HG03159 (cell line): ENCODE results near the gene PCDH18.
"Not testable (repeated sequence)": the region's sequence is repeated elsewhere in the genome, so short reads cannot be mapped to it uniquely, and the experiment has no call there.

Experiments used
- ATAC-seq: cut with Tn5 transposase; IDR thresholded peaks from one replicate; pipeline ENCODE4 v1.9.1; 2021; ENCODE audit warnings: mild to moderate bottlenecking, moderate library complexity; ENCODE audit not compliant: unreplicated experiment

Gene PCDH18

DNA sequence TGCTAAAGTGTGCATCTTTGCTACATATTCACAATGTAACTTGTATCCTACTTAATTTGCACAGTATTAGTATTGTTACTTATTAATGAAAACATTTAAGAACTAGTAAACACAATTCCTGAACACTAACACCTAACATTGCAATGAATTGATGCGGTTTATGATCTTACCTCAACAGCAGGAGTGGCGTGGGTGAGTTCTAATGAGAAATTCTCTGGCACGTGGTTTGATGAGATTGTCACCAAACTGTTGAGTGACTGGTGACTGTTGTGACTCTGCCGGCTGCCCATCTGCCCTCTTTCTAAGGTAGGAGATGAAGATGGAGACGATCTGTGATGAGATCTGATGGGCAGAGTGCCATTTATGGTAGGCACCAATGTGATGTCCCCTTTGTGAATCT, 2.9 kb downstream of the PCDH18 start:
- no peak for ATAC-seq

DNA sequence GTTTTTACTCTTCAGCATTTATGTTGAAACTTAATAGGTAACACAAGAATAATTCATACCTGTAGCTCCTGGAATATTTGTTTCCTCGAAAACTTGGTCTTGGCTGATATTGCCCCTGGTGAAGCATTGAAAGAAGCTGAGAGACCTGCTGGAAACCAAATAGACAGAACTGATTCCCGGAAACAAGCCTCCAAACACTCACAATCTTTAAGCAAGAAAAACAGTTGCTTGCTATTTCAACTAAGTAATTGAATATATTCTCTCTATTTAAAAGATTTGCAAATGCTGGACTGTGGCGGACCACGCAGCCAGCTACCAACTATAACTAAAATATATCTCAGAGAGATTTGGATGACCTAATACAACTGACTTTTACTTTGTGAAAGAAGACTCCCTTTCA, 3.6 kb downstream of the PCDH18 start:
- no peak for ATAC-seq

DNA sequence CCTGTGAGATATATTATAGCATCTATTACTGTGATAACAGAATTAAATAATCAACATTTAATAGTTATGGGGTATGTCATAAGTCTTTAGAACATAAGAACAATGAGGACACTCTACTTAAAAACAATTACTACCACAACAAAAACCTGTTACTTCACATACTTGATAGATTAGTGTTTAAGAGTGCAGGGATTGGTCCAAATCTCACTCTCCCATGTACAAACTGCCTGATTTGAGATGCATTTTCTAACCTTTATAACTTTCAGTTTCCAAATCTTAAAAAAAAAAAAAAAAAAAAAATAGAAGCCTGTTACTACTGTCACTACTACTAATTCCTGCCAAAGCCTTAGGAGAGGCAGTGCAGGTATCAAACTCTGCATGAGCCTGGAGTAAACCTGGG, 5.6 kb downstream of the PCDH18 start:
- ATAC-seq, result no peak

DNA sequence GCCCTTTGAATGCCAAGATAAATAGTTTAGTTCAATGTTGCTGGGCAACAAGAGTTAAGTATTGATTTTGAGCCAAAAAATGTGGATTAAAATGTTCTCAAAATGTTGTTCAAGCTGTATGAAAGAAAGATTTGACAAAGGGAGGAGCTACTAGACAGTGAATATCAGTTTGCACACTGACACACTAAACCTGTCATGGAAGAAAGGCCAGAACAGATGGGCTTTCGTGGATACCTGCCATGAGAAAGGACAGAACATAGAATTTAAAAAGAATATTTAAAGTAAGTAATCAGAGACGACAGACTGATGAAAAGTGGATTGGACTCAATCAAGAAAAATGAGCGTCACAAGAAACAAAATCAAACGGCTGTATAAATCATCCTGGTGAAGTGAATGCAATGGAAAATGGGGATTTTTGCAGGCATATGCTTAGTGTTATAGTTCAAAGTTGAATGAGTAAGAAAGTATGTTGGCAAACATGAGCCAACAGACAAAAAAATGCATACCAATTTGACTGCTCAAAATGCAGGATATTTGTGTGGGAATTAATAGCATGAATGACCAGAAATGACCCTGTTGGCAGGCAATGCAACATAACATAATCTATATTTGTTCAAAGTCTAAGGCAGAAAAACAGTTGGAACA, 7.4 kb downstream of the PCDH18 start:
- ATAC-seq, result no peak

DNA sequence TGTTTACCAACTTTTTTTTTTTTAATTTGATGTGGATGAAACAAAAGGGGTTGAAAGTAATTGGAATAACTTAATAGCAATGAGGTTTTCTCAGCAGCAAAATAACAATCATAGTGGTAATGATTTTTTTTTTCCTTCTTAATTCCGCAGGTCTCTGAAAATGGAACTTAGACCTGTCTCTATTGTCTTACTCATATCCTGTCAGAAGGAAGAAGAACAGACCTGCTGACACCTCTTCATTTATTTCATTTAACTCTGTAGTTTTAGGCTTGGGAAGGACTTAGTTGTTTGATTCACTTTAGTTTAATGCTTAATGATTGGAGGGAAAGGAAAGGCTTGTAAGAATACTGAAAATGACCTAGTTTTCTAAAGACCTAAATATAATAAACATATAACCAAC, 9.0 kb downstream of the PCDH18 start:
- ATAC-seq, result no peak

DNA sequence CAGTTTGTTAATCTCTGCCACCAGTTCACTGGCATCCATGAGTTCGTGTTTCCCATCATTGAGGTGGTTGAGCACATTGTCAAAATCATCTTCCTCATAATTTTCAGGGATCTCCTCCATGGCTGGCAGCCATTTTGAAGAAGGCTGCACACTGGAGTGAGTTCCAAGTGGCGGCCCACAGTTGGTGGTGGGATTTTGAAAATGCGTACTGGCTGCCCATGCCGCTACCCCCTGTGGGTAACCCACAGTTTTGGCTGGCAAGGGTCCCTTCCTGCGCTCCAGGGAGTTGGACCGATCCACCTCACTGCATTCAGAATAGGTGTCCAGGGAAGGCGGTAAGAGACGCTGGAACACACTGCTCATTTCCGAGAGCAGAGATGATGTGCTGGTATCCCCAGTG, 11.2 kb downstream of the PCDH18 start:
- ATAC-seq, result no peak

DNA sequence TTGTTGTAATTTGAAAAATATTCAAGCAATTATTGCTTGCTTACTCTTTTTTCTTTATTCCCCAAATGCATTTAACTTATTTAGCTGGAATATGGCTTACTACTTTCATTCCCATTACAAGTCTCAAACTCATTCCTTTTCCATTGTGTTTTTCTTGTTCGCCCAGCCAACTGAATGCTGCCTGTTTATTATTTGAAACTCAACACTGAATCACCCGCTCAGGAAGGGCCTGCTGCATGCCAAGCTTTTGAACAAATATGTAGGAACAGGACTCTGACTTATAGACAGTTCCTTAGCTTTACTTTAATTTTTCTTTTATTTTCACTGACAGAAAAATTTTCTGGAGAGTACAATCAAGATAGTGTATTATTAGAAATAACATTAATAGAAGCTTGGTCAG, 12.9 kb downstream of the PCDH18 start:
- no peak for ATAC-seq

DNA sequence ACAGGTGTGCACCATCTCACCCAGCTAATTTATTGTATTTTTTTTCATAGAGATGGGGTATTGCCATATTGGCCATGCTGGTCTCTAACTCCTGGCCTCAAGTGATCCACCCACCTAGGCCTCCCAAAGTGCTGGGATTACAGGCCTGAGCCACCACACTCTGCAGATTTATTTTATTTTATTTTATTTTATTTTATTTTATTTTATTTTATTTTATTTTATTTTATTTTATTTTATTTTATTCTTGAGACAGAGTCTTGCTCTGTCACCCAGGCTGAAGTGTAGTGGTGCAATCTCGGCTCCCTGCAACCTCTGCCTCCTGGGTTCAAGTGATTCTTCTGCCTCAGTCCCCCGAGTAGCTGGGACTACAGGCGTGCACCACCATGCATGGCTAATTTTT, 15.0 kb downstream of the PCDH18 start:
- ATAC-seq, result not testable (repeated sequence)

DNA sequence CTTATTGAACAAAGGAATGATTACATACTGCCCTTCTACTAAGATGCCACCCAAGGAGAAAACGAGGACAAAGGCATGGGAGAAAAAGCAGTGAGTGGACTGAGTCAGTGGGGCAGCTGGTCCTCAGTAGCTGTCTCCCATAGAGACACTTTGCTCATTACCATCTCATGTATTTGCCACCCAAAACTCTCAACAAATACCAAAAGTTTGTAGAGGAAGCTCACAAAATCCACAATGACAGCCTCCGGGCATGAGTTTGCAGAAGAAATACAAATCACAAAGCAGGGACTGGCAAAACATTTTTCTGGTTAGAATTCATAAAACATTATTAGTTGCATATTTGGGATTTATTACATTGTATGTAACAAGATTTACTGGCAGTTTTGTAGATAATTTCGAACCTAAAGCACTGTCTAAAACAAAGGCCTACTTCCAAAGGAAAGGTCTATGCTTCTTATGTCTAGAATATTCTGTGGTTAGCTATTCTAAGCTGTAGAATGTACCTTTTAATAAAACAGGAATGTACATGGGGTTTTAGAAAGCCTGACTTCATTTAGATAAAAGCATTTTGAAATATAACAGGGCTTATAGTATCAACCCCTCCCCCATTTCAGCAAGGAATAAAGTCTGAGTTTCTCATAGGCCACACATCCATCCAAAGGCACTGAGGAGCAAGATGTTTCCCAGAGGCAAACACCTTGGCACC, 17.7 kb downstream of the PCDH18 start:
- no peak for ATAC-seq

DNA sequence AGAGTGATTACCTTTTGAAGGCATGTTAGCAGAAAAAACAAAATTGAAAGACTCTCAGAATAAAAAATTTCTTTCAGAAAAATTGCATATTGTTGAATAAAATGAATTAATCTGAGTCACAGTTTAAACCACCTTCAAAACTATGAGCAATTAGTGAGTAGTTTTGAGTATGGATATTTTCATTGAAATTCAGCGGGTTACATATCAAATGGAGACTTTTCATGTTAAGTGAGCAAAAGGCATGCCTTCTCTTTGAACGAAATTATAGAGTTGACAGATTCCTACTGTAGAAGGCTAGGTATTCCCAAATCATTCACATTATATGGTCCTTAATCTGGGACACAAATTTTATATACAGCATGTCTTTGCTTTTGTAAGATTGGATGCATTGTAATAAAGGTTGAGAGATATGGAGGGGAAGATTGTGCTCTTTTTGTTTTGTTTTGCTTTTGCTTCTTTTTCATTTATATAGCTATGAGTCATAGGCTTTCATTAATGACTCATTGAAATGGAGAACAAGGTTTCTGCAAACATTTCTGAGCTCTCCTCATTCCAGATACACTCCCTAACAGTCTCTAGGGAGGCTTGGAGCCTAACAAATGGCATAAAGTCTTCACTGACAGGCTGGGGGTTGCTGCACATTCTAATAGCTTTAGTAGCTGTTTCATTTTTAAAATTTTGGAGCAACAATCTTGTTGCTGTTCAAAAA, 21.6 kb downstream of the PCDH18 start:
- ATAC-seq, result no peak

DNA sequence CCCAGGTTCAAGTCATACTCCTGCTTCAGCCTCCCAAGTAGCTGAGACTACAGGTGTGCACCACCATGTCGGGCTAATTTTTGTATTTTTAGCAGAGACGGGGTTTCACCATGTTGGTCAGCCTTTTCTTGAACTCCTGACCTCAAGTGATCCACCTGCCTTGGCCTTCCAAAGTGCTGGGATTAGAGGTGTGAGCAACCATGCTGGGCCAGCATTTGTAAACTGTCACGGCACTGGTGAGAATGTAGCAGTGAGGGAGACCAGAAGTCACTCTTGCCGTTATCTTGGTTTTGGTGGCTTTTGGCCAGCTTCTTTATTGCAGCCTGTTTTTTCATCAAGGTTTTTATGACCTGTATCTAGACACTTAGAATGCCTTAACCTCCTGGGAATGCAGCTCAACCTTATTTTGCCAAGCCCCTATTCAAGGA, 22.4 kb downstream of the PCDH18 start:
- no peak for ATAC-seq

DNA sequence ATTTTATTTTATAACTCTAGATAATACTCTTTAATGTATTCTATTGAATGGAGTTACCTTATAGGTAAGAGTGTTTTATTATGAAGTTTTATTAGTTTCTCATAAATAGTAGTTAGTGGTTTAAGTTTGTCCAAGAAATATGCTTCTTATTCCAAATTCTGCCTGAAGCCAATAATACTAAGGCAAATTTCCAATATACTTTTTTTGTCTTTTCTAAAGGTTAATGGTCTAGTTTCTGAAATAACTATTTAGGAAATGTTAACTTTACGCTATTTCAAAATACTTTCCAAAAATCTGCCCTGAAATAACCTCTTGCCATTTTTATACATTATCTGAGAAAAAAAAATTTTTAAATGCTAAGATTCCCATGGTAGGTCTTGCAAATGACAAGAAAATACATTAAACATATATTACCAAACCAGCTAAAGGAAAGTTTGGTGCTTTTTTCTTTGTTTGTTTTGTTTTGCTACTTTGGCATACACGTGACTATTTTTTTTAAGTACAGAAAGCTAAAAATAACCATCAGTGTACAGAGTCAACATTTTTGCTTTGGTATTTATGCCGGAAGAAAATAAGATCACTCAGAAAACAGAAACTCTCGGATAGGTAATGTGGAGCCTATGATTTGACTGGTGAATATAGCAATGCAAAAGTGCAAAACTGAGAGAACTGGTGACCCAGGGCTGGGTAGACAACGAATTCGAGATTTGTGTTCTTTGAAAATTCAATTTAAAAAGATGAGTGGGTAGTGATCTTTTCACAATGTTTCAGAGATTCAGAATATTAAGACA, 29.8 kb downstream of the PCDH18 start:
- no peak for ATAC-seq

DNA sequence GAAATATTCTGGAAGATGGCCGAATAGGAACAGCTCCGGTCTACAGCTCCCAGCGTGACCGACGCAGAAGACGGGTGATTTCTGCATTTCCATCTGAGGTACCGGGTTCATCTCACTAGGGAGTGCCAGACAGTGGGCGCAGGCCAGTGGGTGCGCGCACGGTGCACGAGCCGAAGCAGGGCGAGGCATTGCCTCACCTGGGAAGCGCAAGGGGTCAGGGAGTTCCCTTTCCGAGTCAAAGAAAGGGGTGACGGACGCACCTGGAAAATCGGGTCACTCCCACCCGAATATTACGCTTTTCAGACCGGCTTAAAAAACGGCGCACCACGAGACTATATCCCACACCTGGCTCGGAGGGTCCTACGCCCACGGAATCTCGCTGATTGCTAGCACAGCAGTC, 36.0 kb downstream of the PCDH18 start:
- not testable (repeated sequence) for ATAC-seq

DNA sequence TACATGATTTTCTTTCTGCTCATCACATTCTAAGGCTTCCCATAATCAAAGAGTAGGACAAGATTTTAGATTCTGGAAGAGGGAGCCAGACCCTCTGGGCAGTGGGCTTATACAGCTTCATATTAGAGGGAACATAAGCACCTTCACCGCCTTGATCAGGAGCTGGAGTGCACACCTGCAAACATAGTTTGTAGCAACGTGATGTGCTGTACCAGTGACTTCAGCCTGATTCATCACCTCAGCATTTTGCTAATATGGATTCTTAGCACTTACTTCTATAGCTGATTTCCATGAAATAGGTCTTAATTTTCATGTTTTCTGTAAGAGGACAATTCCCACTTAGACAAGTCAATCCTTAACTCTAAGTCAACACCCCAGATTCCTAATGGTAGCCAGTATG, 36.7 kb downstream of the PCDH18 start:
- no peak for ATAC-seq

DNA sequence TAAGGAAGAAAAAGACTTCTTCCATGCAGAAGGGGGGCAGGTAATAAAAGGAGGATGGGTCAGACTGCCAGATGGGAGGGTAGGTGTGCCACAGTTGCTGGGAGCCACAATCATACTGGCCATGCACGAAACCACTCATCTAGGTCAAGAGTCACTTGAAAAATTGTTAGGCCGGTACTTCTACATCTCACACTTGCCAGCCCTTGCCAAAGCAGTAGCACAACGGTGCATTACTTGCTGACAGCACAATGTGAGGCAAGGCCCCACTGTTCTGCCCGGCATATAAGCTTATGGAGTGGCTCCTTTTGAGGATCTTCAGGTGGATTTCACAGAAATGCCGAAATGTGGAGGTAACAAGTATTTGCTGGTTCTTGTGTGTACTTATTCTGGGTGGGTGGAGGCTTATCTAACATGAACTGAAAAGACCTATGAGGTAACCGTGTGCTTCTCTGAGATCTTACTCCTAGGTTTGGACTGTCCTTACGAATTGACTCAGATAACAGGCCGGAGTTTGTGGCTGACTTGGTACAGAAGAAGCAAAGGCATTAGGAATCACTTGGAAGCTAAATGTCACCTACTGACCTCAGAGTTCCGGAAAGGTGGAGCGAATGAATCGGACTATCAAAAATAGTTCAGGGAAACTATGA, 48.9 kb downstream of the PCDH18 start:
- not testable (repeated sequence) for ATAC-seq

DNA sequence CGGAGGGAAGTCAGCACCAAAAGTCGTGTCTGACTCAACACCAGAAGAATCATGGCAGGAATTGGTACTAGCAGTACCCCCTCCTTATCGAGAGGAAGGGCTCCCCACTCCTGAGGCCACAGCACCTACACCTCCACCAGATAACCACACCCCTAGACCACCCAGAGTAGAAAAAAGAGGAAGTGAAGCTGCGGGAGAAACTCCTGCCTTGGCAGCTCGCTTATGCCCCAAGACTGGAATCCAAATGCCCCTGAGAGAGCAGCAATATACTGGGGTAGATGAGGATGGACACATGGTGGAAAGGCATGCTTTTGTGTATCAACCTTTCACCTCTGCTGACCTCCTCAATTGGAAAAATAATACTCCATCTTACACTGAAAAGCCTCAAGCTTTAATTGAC, 52.6 kb downstream of the PCDH18 start:
- ATAC-seq, result not testable (repeated sequence)

DNA sequence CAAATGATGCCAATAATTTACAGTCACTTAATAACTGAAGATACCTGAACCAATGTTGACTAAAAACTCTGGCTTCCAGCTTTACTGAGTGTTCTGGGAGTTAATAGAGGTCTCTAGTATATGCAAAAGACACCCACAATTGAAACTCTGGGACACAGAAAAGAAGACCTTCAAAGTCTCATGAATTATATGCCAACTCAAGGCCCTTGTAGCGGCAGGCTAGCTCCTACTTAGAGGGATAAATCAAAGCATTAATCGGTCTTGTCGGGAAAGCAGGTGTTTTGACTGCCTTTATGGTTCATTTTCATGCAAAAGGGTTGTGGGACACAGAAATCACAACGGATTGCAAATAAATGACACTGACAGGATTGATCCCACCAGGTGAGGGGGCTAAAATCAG, 55.9 kb downstream of the PCDH18 start:
- no peak for ATAC-seq

DNA sequence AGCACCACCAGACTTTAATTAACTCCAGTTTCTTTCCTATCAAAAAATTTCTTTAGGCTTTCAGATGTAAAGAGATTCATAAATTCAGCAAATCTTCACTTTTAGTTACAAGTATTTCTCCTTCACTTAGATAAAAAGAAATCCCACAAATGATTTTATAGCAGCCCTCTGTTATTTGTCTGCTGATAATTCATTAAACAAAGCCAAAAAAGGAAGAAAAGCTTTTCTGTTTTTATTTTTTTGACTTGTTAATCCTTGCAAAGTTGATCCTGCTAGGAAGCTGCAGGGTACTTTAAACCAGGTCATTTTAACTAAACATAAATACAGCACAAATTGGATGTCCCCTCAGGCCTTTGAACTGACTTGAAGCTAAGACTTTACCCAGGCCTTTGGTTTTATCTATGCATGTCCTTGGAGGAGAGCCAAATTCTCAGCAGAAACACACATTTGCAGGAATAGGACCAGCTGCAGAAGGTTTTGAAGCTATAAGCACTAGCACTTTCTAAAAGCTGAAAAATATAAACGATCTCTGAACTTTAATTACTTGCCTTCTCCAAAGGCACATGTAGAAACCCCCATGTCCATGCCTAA, 57.5 kb downstream of the PCDH18 start:
- ATAC-seq, result no peak

DNA sequence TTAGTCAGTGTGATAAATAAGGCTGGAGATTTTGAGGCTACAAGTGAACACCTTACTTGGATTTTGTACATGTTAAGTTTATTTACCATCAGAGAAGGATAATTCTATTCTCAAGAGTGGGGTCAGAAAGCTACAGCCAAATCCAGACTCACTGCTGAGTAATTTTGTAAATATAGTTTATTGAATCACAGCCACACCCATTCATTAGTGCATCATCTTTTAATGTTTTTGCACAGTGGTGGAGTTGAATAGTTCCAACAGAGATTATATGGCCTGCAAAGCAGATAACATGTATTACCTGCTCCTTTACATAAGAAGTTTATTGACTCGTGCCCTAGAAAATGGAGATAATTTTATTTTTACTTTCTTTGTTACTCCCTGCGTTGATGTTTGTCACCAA, 60.4 kb downstream of the PCDH18 start:
- no peak for ATAC-seq

DNA sequence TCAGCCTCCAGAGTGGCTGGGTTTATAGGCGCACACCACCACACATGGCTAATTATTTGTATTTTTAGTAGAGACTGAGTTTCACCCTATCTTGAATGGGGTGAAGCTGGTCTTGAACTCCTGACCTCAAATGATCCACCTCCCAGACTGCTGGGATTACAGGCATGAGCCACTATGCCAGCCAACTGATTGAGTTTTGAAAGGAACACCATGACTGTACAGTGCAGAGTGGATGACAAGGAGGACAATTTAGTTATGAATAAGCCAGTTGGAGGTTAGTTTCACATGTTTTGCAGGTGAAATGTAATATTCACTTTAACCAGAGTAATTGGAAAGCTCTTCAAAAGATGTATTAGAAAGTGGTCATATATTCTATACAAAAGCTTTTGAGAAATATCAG, 60.8 kb downstream of the PCDH18 start:
- no peak for ATAC-seq

DNA sequence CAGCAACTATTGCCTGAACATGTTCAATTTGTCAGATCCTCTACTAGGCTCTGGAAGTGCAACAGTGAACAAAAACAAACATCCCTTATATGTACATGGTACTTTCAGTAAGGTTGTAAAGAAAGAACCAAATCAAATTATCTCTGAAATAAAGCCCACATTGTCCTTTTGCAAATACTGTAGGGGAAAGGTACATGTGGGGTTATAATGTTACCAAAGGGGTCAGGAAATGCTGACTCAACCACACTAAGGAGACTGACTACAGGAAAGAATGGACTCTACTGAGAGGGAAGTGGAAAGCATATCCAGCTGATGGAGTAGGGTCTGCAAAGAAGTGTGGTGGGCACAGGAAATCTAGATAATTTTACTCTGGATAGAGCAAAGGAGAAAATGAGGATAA, 61.5 kb downstream of the PCDH18 start:
- ATAC-seq, result no peak
